ENCODE data around the gene MMEL1.

MMEL1 gene

GRCh38 chr1:2556277-2556677, 76.5 kb downstream of the MMEL1 start, which contains the start of gene TNFRSF14 (continued):
- no peak for TF ChIP-seq PRDM2 (tag by site-specific recombination; IDR thresholded peaks at IDR 0.05; ENCODE audit: borderline replicate concordance)
- no peak for TF ChIP-seq ZNF776 (tag by site-specific recombination; IDR thresholded peaks at IDR 0.05; ENCODE audit: borderline replicate concordance)
- TF ChIP-seq ZIC2 (tag by site-specific recombination; IDR thresholded peaks at IDR 0.05), result peak; percentile 100

DNA sequence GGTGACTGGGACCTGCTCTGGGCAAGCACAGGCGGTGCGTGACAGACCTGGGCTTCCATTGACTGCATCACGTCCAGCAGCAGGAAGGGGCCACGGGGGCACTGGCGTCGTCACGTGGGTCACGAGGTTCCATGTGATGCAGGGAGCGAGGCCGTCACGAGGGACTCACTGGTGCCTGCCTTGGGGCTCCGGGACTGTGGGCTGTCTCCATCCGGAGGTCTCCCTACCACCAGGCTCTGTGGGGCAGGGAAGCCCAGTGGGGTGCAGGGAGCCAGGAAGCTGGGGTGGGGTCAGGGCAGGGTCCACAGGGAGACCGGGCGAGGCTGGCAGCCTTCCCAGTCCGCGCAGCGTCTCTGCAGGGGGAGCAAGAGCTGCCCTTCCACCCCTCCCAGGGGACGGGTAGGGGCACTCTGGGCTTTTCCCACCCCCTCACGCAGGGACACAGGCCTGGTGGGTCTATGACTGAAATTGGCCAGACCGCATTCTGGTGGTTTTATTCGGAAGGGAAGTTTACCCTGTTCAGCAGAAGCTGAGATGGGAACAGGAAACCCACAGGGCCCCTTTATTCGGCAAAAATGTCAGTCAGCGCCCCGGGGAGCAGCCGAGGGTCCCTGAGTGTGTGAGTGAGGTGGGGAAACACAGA, 77.1 kb downstream of the MMEL1 start:
- Histone ChIP-seq H3K27ac (ENCODE audit: extremely low read depth, low read depth, low read length) (no peak overlapping the region), H3K4me3 (ENCODE audit: low read depth, low read length) (no peak overlapping the region), H3K4me1 (ENCODE audit: control insufficient read depth, insufficient read depth, low read length) (no peaks in the 10 kb centered on the region), H3K36me3 (ENCODE audit: control insufficient read depth in 2 of 2, insufficient read depth in 1 of 2, low read length in 2 of 2) (no peaks in the 10 kb centered on the region), H3K9me3 (ENCODE audit: control insufficient read depth, insufficient read depth, low read depth, low read length) (no peaks in the 10 kb centered on the region)
- CTCF ChIA-PET, result interaction anchor here (0.8 kb wide), 1 partner anchor 230 kb away, joined by 3 read pairs; no protein-coding TSS in a partner anchor
- TF ChIP-seq GLIS2 (tag by site-specific recombination; IDR thresholded peaks at IDR 0.05) (peak; percentile 67), ZNF549 (tag by site-specific recombination; IDR thresholded peaks at IDR 0.05) (no peak), KLF1 (tag by site-specific recombination; IDR thresholded peaks at IDR 0.05) (peak; percentile 31; the same call in 1 of the 2 replicates), ZIC2 (tag by site-specific recombination; IDR thresholded peaks at IDR 0.05) (peak; percentile 50), GFI1B (tag by site-specific recombination; IDR thresholded peaks at IDR 0.05) (no peak), ZNF843 (tag by site-specific recombination; IDR thresholded peaks at IDR 0.05) (no peak)
- TF ChIP-seq, protein P1, sequence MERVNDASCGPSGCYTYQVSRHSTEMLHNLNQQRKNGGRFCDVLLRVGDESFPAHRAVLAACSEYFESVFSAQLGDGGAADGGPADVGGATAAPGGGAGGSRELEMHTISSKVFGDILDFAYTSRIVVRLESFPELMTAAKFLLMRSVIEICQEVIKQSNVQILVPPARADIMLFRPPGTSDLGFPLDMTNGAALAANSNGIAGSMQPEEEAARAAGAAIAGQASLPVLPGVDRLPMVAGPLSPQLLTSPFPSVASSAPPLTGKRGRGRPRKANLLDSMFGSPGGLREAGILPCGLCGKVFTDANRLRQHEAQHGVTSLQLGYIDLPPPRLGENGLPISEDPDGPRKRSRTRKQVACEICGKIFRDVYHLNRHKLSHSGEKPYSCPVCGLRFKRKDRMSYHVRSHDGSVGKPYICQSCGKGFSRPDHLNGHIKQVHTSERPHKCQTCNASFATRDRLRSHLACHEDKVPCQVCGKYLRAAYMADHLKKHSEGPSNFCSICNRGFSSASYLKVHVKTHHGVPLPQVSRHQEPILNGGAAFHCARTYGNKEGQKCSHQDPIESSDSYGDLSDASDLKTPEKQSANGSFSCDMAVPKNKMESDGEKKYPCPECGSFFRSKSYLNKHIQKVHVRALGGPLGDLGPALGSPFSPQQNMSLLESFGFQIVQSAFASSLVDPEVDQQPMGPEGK (tag by site-specific recombination; IDR thresholded peaks at IDR 0.05), result peak; percentile 30
- POLR2A ChIA-PET, result interaction anchor here (0.5 kb wide), 1 partner anchor 167 kb away, joined by 3 read pairs; no protein-coding TSS in a partner anchor

- CTCF ChIA-PET, result interaction anchor here (0.7 kb wide), 2 partner anchors 65 to 242 kb away, joined by 3 read pairs; no protein-coding TSS in a partner anchor
- H3K27ac ChIP-seq (ENCODE audit: extremely low read depth, low read depth, low read length), result no peak overlapping the region
- TF ChIP-seq ZIC2 (tag by site-specific recombination; IDR thresholded peaks at IDR 0.05), result peak; percentile 37; the same call in 1 of the 2 replicates
- TF ChIP-seq GLIS2 (tag by site-specific recombination; IDR thresholded peaks at IDR 0.05), result peak; percentile 46
- no peak for TF ChIP-seq ZNF624 (tag by site-specific recombination; IDR thresholded peaks at IDR 0.05)
- no peak for TF ChIP-seq ZNF433 (tag by site-specific recombination; IDR thresholded peaks at IDR 0.05; ENCODE audit: low read depth)
- peak; percentile 92 for TF ChIP-seq CTCF (tag by site-specific recombination; IDR thresholded peaks at IDR 0.05)
- peak; percentile 88 for TF ChIP-seq GLIS1 (tag by site-specific recombination; IDR thresholded peaks at IDR 0.05)
- TF ChIP-seq ZNF704 (tag by site-specific recombination; IDR thresholded peaks at IDR 0.05), result no peak
- no peak for TF ChIP-seq SETDB1 (IDR thresholded peaks at IDR 0.05; ENCODE audit: insufficient read length, low read length)
- TF ChIP-seq ZNF660 (tag by site-specific recombination; IDR thresholded peaks at IDR 0.05), result no peak
- no peaks in the 10 kb centered on the region for H3K9me3 ChIP-seq (ENCODE audit: control insufficient read depth, insufficient read depth, low read depth, low read length)
- POLR2A ChIA-PET, result no interaction called here
- H3K36me3 ChIP-seq (ENCODE audit: control insufficient read depth in 2 of 2, insufficient read depth in 1 of 2, low read length in 2 of 2), result no peaks in the 10 kb centered on the region
- H3K4me3 ChIP-seq (ENCODE audit: low read depth, low read length), result no peak overlapping the region
- H3K4me1 ChIP-seq (ENCODE audit: control insufficient read depth, insufficient read depth, low read length), result no peaks in the 10 kb centered on the region
Measured at GRCh38 chr1:2554621-2555387, 78.0 kb downstream of the MMEL1 start.
